ENCODE results near the gene NDUFB3.
"Not testable (repeated sequence)": the region's sequence is repeated elsewhere in the genome, so short reads cannot be mapped to it uniquely, and the experiment has no call there.

Gene NDUFB3

DNA sequence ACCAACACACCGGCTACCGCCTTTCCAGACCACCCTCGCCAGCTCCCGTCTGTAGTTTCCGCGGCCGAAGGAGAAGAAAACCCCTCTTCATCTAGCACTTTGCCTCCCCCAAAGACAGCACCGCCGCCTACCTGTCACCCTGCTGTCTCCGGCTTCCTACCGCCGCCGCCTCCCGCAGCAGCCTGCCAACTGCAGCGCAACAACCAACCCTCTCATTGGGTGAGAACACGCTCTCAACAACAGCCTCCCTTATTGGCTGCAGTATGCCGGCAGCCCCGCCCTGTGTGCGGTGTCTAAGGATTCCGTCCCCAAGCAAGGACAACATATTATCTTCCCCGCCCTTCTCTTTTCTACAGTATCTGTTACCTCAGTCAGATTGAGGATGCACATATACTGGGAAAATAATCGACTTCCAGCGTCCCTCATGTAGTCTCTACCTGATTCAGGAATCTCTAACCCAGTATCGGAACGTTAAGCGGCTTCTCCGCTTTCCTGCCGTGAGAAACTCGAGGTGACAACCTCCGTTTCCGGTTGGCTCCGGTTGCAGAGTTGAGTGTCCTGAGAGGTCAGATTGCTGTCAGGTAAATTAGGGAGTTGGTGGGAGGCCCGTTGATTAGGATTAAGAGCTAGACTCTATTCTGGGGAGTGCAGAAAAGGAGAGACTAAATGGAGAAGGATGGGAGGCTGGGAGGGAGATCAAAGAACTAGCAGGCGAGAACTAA, at the start of gene NDUFB3, which contains the start of gene HYCC2:
Gene NDUFB3 (plus strand): TSS at position 523 of the 722 bp plus-strand sequence. CDS start 6,882 bp downstream, outside the sequence.
Gene HYCC2 (minus strand): TSS at position 193 of the 722 bp plus-strand sequence. CDS start 47,662 bp downstream, outside the sequence.
- DNase-seq = peak; percentile 95

DNA sequence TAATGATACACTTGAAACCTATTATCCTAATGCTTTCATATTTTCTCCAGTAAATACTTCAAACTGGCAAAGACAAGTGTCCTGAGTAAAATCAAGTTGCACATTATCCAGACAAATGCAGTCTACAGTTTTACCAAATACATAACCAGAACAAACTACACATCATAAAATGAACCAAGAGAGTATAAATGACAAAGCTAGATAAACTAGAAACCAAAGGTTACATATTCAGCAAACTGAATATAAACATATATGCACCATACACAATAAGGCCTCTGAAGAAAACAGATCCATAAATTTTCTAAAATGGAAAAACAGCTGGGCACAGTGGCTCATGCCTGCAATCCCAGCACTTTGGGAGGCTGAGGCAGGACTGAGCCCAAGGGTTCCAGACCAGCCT, 47.3 kb upstream of the NDUFB3 start:
- DNase-seq = no peak

DNA sequence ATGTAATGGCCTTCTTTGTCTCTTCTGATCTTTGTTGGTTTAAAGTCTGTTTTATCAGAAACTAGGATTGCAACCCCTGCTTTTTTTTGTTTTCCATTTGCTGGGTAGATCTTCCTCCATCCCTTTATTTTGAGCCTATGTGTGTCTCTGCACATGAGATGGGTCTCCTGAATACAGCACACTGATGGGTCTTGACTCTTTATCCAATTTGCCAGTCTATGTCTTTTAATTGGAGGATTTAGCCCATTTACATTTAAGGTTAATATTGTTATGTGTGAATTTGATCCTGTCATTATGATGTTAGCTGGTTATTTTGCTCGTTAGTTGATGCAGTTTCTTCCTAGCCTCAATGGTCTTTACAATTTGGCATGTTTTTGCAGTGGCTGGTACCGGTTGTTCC, 37.4 kb upstream of the NDUFB3 start:
- DNase-seq = not testable (repeated sequence)

DNA sequence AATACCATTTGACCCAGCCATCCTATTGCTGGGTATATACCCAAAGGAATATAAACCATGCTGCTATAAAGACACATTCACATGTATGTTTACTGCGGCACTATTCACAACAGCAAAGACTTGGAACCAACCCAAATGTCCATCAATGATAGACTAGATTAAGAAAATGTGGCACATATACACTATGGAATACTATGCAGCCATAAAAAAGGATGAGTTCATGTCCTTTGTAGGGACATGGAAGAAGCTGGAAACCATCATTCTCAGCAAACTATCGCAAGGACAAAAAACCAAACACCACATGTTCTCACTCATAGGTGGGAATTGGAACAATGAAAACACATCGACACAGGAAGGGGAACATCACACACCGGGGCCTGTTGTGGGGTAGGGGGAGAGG, 33.4 kb upstream of the NDUFB3 start:
- DNase-seq = not testable (repeated sequence)

DNA sequence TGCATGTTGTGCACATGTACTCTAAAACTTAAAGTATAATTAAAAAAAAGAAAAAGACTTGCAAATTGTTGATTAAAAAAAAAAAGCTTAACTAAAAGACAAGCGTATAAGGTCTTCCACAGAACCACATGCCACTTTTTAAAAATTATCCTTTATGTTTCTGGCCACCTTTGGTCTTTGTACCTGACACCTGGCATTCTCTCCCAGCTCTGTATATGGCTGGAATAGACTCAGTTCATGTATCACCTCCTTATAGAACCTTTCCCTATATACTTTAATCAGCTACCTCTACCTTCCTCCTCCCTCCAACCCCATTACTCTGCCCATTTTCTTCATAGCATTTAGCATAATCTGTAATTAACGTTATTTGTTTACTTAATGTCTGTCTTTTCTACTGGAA, 32.9 kb upstream of the NDUFB3 start:
- DNase-seq = no peak

DNA sequence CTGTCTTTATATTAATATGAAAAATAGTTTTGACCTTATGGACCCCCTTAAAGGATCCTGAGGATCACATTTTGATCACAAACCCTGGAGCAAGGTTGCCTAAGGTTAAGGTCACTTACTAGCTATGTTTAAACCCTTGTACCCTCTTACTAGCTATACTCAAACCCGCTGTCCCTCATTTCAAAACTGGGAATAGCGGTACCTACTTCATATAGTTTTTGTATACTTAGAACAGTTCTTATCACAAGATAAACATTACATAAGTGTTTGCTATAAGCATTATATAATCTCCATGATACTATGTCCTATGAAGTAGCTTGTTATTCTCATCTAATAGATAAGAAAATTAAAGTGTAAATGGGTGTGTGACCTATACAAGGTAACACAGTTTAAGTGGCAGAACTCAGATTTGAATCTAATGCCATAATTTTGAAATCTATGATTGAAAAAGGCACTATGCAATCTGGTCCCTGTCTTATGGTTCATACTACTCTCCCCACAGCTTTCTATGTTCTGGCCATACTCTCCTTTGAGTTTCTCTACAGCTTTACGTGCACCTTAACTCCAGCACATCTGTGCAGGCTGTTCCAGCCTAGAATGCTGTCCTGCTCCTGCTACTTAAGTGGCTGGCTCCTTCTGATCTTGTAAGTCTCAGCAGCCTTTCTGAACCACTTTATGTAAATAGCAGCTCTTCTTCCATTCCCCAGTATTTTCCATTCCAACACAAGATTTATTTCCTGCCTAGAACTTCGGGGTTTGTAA, 30.8 kb upstream of the NDUFB3 start:
- no peak for DNase-seq

DNA sequence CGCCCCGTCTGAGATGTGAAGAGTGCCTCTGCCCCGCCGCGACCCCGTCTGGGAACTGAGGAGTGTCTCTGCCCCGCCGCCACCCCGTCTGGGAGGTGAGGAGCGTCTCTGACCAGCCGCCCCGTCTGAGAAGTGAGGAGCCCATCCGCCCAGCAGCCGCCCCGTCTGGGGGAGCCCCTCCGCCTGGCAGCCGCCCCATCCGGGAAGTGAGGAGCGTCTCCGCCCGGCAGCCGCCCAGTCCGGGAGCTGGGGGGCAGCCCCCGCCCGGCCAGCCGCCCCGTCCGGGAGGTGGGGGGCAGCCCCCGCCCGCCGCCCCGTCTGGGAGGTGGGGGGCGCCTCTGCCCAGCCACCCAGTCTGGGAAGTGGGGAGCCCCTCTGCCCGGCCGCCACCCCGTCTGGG, 29.4 kb upstream of the NDUFB3 start:
- not testable (repeated sequence) for DNase-seq

DNA sequence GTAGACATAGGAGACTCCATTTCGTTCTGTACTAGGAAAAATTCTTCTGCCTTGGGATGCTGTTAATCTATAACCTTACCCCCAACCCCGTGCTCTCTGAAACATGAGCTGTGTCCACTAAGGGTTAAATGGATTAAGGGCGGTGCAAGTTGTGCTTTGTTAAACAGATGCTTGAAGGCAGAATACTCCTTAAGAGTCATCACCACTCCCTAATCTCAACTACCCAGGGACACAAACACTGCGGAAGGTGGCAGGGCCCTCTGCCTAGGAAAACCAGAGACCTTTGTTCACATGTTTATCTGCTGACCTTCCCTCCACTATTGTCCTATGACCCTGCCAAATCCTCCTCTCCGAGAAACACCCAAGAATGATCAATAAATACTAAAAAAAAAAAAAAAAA, 28.8 kb upstream of the NDUFB3 start:
- not testable (repeated sequence) for DNase-seq

DNA sequence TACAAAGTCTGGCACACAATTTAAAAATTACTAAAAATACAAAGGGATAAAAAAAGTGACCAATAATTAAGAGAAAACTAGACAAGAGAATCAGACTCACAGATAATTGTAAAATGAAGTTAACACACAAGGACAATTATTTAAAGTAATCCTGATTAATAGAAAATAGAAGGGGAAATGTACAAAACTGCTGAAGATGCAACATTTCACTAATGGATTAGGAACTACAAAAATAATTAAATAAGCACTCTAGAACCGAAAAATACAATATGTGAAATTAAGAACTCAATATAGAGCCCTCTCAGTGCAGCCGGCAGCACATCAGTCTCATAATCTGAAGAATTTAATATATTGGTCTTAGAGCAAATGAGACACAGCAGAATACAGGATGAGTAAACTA, 24.9 kb upstream of the NDUFB3 start:
- DNase-seq = no peak

DNA sequence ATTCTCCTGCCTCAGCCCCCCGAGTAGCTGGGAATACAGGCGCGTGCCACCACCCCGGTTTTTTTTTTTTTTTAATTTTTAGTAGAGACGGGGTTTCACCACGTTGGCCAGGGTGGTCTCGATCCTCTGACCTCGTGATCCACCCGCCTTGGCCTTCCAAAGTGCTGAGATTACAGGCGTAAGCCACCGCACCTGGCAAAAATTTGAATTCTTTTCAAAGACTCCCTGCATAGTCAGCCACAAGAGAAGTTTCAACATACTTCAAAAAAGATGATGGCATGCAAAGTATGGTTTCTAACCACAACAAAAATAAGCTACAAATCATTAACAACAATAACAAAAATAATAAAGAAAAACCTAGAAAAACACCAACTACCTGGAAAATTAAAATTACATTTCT, 22.3 kb upstream of the NDUFB3 start:
- no peak for DNase-seq

DNA sequence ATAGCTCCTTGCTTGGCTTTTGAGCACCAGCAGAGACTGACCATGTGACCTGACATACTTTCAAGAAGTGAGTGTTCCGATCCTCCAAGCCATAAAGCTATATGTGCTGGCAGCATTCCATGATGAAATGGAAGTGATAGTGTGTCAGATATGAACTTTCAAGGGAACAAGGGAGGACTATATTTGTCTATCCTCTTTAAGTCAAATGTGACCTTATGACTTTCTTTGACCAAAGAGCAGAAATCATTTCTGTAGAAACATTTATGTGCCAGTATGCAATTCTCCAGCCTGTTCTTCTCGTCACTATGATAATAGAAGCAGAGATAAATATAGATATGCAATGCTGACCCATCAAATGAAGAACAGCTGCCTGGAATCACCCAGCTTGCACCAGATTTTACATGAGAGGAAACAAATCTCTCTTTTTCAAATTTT, 14.7 kb upstream of the NDUFB3 start:
- peak; percentile 63 for DNase-seq

DNA sequence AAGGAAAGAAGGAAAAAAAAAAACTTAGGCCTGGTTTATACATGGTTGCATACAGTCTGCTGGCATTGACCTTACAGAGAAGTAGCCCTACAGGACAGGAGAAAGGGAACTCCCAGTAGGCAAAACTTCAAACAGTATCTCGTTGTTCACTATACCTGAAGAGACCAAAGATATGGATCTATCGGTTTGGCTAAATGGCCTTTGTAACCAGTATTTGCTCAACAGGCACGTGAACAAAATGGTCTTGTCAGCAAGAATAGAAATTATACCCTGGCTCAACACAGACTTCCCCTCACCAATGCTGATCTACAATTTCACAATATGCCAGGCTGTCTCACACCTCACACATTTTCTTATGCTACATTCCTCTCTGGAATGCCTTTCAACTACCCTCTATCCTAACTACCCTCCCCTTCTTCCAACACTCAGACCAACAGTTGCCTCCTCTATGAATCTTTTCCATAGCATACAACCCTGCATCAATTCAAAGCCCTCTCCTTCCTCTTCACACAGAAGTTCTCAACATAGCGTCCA, 14.0 kb upstream of the NDUFB3 start:
- peak; percentile 8 for DNase-seq

DNA sequence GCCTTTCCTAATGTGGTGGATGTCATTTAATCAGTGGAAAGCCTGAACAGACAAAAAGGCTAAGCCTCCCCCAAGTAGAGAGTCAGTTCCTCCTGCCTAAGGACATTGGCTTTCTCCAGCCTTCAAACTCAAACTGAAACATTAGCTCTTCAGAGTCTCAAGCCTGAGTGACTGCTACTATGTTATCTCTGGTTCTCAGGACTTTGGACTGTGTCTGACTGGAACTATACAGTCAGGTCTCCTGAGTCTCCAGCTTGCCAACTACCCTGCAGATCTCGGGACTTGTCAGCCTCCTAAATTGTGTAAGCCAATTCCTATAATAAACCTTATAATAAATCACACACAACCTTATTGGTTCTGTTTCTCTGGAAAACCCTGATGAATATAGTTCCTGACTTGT, 12.9 kb upstream of the NDUFB3 start:
- DNase-seq = no peak

DNA sequence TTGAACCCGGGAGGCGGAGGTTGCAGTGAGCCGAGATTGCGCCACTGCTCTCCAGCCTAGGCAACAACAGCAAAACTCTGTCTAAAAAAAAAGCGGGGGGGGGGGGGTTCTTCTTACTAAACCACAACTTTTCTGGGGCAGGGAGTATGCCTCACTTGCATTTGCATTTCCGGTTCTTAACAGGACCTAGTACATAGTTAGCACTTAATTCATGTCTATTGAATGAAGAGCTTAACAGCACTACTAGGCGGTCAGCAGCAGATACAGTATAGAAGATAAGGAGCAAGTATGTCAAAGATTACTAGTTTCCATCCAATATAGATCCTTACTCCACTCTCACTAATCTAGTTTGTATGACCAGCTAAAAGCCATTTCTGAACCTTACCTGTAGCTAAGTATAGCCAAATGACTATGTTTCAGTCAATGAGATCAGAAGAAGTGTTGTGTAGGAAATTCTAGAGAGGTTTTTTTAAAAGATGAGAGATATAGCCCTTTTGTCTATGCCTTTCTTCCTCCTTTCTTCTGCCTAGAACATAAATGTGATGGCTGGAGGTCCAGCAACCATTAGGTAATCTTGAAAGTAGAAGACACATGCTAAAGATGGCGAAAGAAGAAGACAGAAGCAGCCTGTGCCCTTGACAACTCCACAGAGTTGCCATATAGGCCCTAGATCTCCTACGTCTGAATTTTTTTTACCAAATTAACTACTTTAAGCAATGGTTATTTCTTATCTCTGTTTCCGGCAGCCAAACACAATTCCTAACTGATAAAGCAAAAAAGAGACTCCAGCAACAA, 11.6 kb upstream of the NDUFB3 start:
- DNase-seq = no peak

DNA sequence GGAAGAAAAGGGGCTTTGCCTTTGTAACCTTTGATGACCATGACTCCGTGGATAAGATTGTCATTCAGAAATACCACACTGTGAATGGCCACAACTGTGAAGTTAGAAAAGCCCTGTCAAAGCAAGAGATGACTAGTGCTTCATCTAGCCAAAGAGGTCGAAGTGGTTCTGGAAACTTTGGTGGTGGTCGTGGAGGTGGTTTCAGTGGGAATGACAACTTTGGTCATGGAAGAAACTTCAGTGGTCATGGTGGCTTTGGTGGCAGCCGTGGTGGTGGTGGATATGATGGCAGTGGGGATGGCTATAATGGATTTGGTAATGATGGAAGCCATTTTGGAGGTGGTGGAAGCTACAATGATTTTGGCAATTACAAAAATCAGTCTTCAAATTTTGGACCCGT, 8.3 kb upstream of the NDUFB3 start:
- DNase-seq = not testable (repeated sequence)

DNA sequence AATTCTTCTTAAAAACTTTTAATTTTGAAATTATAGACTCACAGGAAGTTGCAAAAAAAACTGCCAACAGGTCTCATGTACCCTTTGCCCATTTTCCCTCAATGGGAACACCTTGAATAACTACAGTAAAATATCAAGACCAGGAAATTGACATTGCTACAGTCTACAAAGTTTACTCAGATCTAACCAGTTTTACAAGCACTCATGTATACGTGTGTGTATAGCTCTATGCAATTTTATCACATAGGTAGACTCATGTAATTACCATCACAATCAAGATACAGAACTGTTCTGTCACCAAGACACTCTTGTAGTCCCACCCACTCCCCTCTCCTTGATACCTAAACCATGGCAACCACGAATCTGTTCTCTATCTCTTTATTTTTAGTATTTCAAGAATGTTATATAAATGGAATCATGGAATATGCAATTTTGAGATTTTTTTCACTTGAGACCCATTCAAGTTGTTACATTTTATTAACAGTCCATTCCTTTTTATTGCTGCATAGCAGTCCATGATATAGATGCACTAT, 6.9 kb upstream of the NDUFB3 start:
- DNase-seq = no peak

DNA sequence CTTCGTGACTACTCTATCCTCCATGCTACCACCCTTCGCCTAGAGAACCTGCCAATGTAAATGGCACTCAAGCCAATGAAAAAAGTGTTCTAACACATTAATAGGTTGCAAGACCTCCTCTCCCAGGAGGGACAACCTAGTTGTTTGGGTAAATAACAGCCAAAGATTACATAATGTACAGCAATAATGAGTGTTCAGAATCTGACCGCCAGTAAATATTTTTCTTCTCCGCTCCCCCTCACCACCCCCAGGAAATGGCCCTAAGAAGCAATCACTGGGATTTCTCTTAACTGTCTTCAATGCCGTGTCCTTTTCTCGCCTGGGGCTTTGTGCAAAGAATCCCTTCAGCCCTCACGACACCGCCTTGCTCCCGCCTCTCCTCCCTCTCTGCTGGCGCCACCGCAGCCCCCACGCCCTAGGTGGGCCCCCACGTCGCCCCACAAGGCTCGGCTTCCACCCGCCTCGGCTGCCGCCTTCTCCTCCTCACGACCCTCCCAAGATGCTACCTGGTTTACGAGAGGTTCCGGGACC, 788 bp upstream of the NDUFB3 start:
- DNase-seq = peak; percentile 18

DNA sequence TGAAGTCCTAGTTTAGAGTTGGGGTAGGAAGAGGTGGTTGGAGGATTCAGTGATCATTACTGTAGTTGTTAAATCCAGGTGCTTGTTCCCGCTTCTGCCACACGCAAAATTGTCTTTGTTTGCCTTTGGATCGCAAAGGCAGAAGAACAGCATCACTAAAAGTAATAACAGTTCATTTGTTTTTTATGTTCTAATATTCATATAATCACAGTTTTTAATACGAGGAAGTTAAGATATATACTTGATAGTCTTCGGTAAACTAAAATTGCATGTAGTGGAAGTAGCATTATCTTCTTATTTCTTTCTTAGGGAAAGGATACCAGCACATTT, 365 bp downstream of the NDUFB3 start:
- DNase-seq = no peak

DNA sequence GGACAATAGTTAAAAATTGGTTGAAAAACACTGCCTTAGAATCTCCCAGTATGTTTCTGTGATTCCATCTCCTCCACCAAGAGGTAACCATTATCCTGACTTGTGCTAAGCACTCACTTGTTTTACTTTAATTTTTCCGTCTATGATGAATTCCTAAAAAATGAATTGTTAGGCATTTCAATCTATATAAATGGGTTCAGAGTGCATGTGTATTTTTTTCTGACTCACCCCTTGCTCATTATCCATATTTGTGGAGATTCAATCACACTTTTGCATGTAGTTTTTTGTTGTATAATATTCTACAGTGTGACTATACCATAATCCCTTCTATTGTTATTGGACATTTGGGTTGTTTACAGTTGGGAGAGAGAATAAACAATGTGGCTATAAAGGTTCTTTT, 1.3 kb downstream of the NDUFB3 start:
- no peak for DNase-seq

DNA sequence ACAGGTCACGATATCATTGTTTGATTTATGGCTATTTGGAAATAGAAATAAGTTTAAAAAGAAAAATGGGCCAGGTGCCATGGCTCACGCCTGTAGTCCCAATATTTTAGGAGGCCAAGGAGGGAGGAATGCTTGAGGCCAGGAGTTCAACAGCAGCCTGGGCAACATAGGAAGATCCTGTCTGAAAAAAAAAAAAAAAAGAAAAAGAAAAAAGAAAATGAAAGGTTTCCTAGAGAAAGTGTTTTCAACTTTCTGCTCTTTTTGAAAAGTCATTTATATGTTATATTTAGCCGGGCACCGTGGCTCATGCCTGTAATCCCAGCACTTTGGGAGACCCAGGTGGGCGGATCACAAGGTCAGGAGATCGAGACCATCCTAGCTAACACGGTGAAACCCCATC, 3.2 kb downstream of the NDUFB3 start:
- DNase-seq = no peak

DNA sequence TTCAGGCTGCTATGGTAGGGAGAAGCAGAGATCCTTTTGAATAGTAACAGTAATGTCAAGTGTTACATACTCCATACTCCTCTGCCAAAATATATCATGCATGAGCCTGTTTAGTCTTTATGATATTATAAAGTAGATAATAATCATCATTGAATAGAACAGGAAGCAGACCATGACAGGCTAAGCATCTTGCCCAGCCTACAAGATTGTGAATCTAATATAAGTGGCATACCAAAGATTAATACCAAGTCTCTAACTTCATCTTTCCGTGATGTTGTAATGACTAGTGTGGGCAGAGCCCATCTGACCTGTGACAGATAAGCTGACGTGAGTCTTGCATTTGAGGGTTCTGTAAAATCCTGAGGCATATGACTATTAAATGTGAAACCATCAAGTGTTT, 13.1 kb downstream of the NDUFB3 start:
- DNase-seq = no peak

DNA sequence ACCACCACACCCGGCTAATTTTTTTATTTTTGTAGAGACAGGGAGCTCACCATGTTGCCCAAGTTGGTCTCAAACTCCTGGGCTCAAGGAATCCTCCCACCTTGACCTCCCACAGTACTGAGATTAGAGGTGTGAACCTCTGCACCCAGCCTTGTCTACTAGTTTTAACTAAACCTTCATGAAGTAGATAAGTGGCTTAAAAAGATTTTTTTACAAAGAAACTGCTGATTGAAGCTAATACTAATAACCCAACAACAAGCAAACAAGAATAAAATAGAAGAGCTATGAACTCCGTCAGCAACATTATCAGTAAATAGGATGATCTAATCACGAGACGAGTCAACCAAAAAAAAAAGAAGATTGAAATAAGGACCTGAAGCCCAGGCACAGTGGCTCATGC, 18.8 kb downstream of the NDUFB3 start:
- DNase-seq = no peak

DNA sequence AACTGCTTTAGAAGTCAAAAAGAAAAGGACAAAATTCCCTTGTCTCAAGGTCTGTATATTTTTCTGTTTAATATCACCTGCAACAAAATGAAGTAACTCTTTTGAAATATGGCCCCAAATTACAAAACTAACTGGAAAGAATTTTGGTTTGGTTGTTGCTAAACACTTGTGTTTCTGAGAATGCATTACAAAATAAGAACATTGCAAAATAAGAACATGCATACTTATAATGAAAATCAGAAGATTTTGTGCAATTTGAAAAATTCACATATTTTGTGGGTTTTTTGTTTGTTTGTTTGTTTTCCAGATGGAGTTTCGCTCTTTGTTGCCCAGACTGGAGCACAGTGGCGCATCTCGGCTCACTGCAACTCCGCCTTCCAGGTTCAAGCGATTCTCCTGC, 21.8 kb downstream of the NDUFB3 start:
- DNase-seq = no peak
